Vagina (tissue), 2 donors: ENCODE measurements around the gene NDNF. TPM values are rescaled to one million over a fixed set of nuclear protein-coding genes. Genes with fewer than 3 reads are reported as not detected.

Experiments
- DNase-seq, 2 donors: peaks; one replicate each; pipeline ENCODE4 v3.0.0-alpha.2; 2017; ENCODE audit errors: extremely low spot score in 2 of 2
- H3K27ac ChIP-seq: fragments of 200-600 bp; sonication (generic); one replicate; pipeline ENCODE4 v1.5.1; 2019
- H3K27me3 ChIP-seq: fragments of 200-600 bp; sonication (generic); one replicate; pipeline ENCODE4 v1.5.1; 2019
- H3K36me3 ChIP-seq, 2 donors: fragments of 200-600 bp; sonication (generic); one replicate each; pipeline ENCODE4 v1.5.1; 2017 to 2019
- H3K4me1 ChIP-seq: fragments of 200-600 bp; sonication (generic); one replicate; pipeline ENCODE4 v1.5.1; 2019
- H3K4me3 ChIP-seq, 2 donors: fragments of 200-600 bp; sonication (generic); 1 replicate in 1 of 2; 2 replicates in 1 of 2; pipeline ENCODE4 v1.5.1; 2016 to 2019
- H3K9me3 ChIP-seq: fragments of 200-600 bp; sonication (generic); one replicate; pipeline ENCODE4 v1.5.1; 2019
- CTCF ChIP-seq, 3 experiments: fragments of 450-650 bp in 2 of 3; fragments of 200-600 bp in 1 of 3; sonication (generic) in 1 of 3; IDR thresholded peaks; one replicate each; pipeline ENCODE4 v1.5.1; 2017 to 2019; ENCODE audit warnings: antibody characterized with exemption in 3 of 3, mild to moderate bottlenecking in 2 of 3, moderate library complexity in 2 of 3
- POLR2A ChIP-seq, 2 donors: fragments of 450-650 bp; IDR thresholded peaks; one replicate each; pipeline ENCODE4 v1.6.1; 2017; ENCODE audit warnings: antibody characterized with exemption in 2 of 2, mild to moderate bottlenecking in 2 of 2, moderate library complexity in 2 of 2
- POLR2AphosphoS5 ChIP-seq, 2 donors: sonication (generic); formaldehyde crosslinking; IDR thresholded peaks; one replicate each; pipeline ENCODE4 v1.9.0; 2017; ENCODE audit warnings: antibody characterized with exemption in 2 of 2, mild to moderate bottlenecking in 2 of 2, low read depth in 1 of 2; ENCODE audit not compliant: insufficient read depth in 1 of 2
- intact Hi-C: fragments of 100-400 bp; cut with DNase I; formaldehyde crosslinking; loops from one replicate; pipeline ENCODE4 v1.15.1; 2023
- total RNA-seq: library from RNA; depleted of rRNA; stranded (reverse); fragments of >200 nt; gene quantifications from one replicate; pipeline ENCODE4 v1.2.3, GENCODE V29; 2016

Gene NDNF
- total RNA-seq, 1 donor from 2014 or later: 4.9 TPM

- no peak overlapping the region for H3K4me3 ChIP-seq
- no peaks in the 10 kb centered on the region for H3K36me3 ChIP-seq
- no peak for DNase-seq
- no peaks in the 10 kb centered on the region for H3K4me1 ChIP-seq
- H3K27me3 ChIP-seq: no peaks in the 10 kb centered on the region
- intact Hi-C loops: loop anchor here (5.0 kb wide), 1 partner anchor 939 kb away; no protein-coding TSS in a partner anchor
- no peak for TF ChIP-seq POLR2AphosphoS5 (IDR thresholded peaks at IDR 0.05; ENCODE audit: insufficient read depth in 1 of 2, low read depth in 1 of 2)
- TF ChIP-seq CTCF (IDR thresholded peaks at IDR 0.05): no peak
- no peak for TF ChIP-seq POLR2A (IDR thresholded peaks at IDR 0.05)
- no peaks in the 10 kb centered on the region for H3K9me3 ChIP-seq
- H3K27ac ChIP-seq: no peak overlapping the region
Observed at GRCh38 chr4:121096191-121096590, 23.9 kb upstream of the NDNF start.

GRCh38 chr4:121094297-121094966, 22.1 kb upstream of the NDNF start:
- Histone ChIP-seq H3K4me1 (no peaks in the 10 kb centered on the region), H3K27ac (no peak overlapping the region), H3K9me3 (no peaks in the 10 kb centered on the region), H3K27me3 (no peaks in the 10 kb centered on the region), H3K36me3 (no peaks in the 10 kb centered on the region), H3K4me3 (no peak overlapping the region)
- intact Hi-C loops: no loop called here
- DNase-seq: no peak
- TF ChIP-seq POLR2AphosphoS5 (IDR thresholded peaks at IDR 0.05; ENCODE audit: insufficient read depth in 1 of 2, low read depth in 1 of 2) (no peak), POLR2A (IDR thresholded peaks at IDR 0.05) (no peak), CTCF (IDR thresholded peaks at IDR 0.05) (no peak)

- Histone ChIP-seq H3K27ac (no peak overlapping the region), H3K4me3 (no peak overlapping the region), H3K9me3 (no peaks in the 10 kb centered on the region), H3K36me3 (no peaks in the 10 kb centered on the region), H3K27me3 (no peaks in the 10 kb centered on the region), H3K4me1 (no peaks in the 10 kb centered on the region)
- TF ChIP-seq CTCF (IDR thresholded peaks at IDR 0.05) (no peak), POLR2A (IDR thresholded peaks at IDR 0.05) (no peak), POLR2AphosphoS5 (IDR thresholded peaks at IDR 0.05; ENCODE audit: insufficient read depth in 1 of 2, low read depth in 1 of 2) (no peak)
- DNase-seq: no peak
- intact Hi-C loops: no loop called here
Observed at GRCh38 chr4:121093261-121093660, 20.9 kb upstream of the NDNF start.

- Histone ChIP-seq H3K4me1 (no peaks in the 10 kb centered on the region), H3K9me3 (no peaks in the 10 kb centered on the region), H3K27ac (no peak overlapping the region), H3K4me3 (no peak overlapping the region), H3K36me3 (no peaks in the 10 kb centered on the region), H3K27me3 (no peaks in the 10 kb centered on the region)
- no peak for TF ChIP-seq POLR2A (IDR thresholded peaks at IDR 0.05)
- intact Hi-C loops: no loop called here
- no peak for DNase-seq
Observed at GRCh38 chr4:121091941-121092340, 19.6 kb upstream of the NDNF start.

GRCh38 chr4:121088867-121089266, 16.5 kb upstream of the NDNF start:
- no peak overlapping the region for H3K27ac ChIP-seq
- H3K27me3 ChIP-seq: no peaks in the 10 kb centered on the region
- intact Hi-C loops: no loop called here
- no peaks in the 10 kb centered on the region for H3K9me3 ChIP-seq
- no peaks in the 10 kb centered on the region for H3K36me3 ChIP-seq
- no peak overlapping the region for H3K4me3 ChIP-seq
- TF ChIP-seq POLR2A (IDR thresholded peaks at IDR 0.05): no peak
- no peak for TF ChIP-seq POLR2AphosphoS5 (IDR thresholded peaks at IDR 0.05; ENCODE audit: insufficient read depth in 1 of 2, low read depth in 1 of 2)
- TF ChIP-seq CTCF (IDR thresholded peaks at IDR 0.05): no peak
- no peaks in the 10 kb centered on the region for H3K4me1 ChIP-seq
- no peak for DNase-seq
